ENCODE measurements around the gene CSDE1.

- TF ChIP-seq POLR2A (IDR thresholded peaks at IDR 0.05) (no peak), CTCF (IDR thresholded peaks at IDR 0.05) (no peak)
Measured at GRCh38 chr1:114694540-114695310, 63.1 kb downstream of the CSDE1 start.

All from thyroid gland (tissue), 4 donors.